ENCODE data around the gene PCSK7.
A peak's percentile ranks its signal among the peaks of the same experiment; 100 is the strongest.
"Not testable (repeated sequence)": the region's sequence is repeated elsewhere in the genome, so short reads cannot be mapped to it uniquely, and the experiment has no call there.

The PCSK7 gene

GRCh38 chr11:117231842-117232091 is at the start of gene PCSK7:
PCSK7 (minus strand) TSS chr11:117232073; CDS start chr11:117229844, 2,229 bp downstream.
- DNase-seq (ENCODE audit: low read depth), result no peak

- peak; percentile 79 for DNase-seq (ENCODE audit: low read depth)
Observed at GRCh38 chr11:117281159-117281558, 49.3 kb upstream of the PCSK7 start.

- DNase-seq (ENCODE audit: low read depth), result no peak
Observed at GRCh38 chr11:117279711-117280376, 48.0 kb upstream of the PCSK7 start.

- DNase-seq (ENCODE audit: low read depth), result no peak
Observed at GRCh38 chr11:117278347-117278746, 46.5 kb upstream of the PCSK7 start.

GRCh38 chr11:117273550-117274289 is 41.8 kb upstream of the PCSK7 start:
- peak; percentile 78 for DNase-seq (ENCODE audit: low read depth)

- not testable (repeated sequence) for DNase-seq (ENCODE audit: low read depth)
Observed at GRCh38 chr11:117272175-117272574, 40.3 kb upstream of the PCSK7 start.

- DNase-seq (ENCODE audit: low read depth), result no peak
Observed at GRCh38 chr11:117271208-117271607, 39.3 kb upstream of the PCSK7 start.

- DNase-seq (ENCODE audit: low read depth), result no peak
Observed at GRCh38 chr11:117269856-117270255, 38.0 kb upstream of the PCSK7 start.

- no peak for DNase-seq (ENCODE audit: low read depth)
Observed at GRCh38 chr11:117265745-117266144, 33.9 kb upstream of the PCSK7 start.

GRCh38 chr11:117264624-117265323 is 32.9 kb upstream of the PCSK7 start:
- DNase-seq (ENCODE audit: low read depth), result not testable (repeated sequence)

GRCh38 chr11:117259417-117259816 is 27.5 kb upstream of the PCSK7 start:
- DNase-seq (ENCODE audit: low read depth), result peak; percentile 43

- DNase-seq (ENCODE audit: low read depth), result no peak
Observed at GRCh38 chr11:117258576-117258975, 26.7 kb upstream of the PCSK7 start.

- no peak for DNase-seq (ENCODE audit: low read depth)
Observed at GRCh38 chr11:117256573-117256972, 24.7 kb upstream of the PCSK7 start.

- no peak for DNase-seq (ENCODE audit: low read depth)
Observed at GRCh38 chr11:117255966-117256365, 24.1 kb upstream of the PCSK7 start.

- no peak for DNase-seq (ENCODE audit: low read depth)
Observed at GRCh38 chr11:117251506-117251905, 19.6 kb upstream of the PCSK7 start.

GRCh38 chr11:117249571-117249970 is 17.7 kb upstream of the PCSK7 start:
- no peak for DNase-seq (ENCODE audit: low read depth)

GRCh38 chr11:117248341-117248740 is 16.5 kb upstream of the PCSK7 start:
- no peak for DNase-seq (ENCODE audit: low read depth)

GRCh38 chr11:117239295-117239694 is 7.4 kb upstream of the PCSK7 start:
- peak; percentile 82 for DNase-seq (ENCODE audit: low read depth)

- no peak for DNase-seq (ENCODE audit: low read depth)
Observed at GRCh38 chr11:117238221-117238620, 6.3 kb upstream of the PCSK7 start.

GRCh38 chr11:117232911-117233409 is 1.1 kb upstream of the PCSK7 start:
- no peak for DNase-seq (ENCODE audit: low read depth)

- peak; percentile 31 for DNase-seq (ENCODE audit: low read depth)
Observed at GRCh38 chr11:117232092-117232878, 412 bp upstream of the PCSK7 start, which contains the start of gene RNF214. RNF214 (plus strand) TSS chr11:117232671; CDS start chr11:117234273, 1,602 bp downstream.

All from fibroblast of the conjunctiva (primary cell).